SK-N-SH treated with all-trans-retinoic acid at 6 μM for 48 hours (cell line): ENCODE data around the gene SAFB2.

Experiments used
- ATAC-seq: fragments of 200-7000 bp; cut with Tn5 transposase; 3 replicates; pipeline ENCODE4 v1.9.1; 2020; ENCODE audit warnings: mild to moderate bottlenecking, moderate library complexity
- ARNTL ChIP-seq: fragments of 450-650 bp; formaldehyde crosslinking; IDR thresholded peaks from 2 replicates; pipeline ENCODE4 v1.5.0; 2020; ENCODE audit warnings: low read depth, mild to moderate bottlenecking, moderate library complexity, borderline replicate concordance
- BACH2 ChIP-seq: fragments of 250-450 bp; sonication (Bioruptor Pico); IDR thresholded peaks from 2 replicates; pipeline ENCODE4 v1.9.0; 2021; ENCODE audit warnings: mild to moderate bottlenecking, borderline replicate concordance
- CREB5 ChIP-seq: fragments of 250-450 bp; sonication (Bioruptor Pico); IDR thresholded peaks from 2 replicates; pipeline ENCODE4 v1.5.1; 2020; ENCODE audit warnings: low read depth, mild to moderate bottlenecking, moderate library complexity
- CSDC2 ChIP-seq: fragments of 250-450 bp; sonication (Bioruptor Pico); IDR thresholded peaks from 2 replicates; pipeline ENCODE4 v1.5.0; 2020; ENCODE audit warnings: mild to moderate bottlenecking, moderate library complexity
- CSRNP3 ChIP-seq: fragments of 250-450 bp; sonication (Bioruptor Pico); IDR thresholded peaks from 2 replicates; pipeline ENCODE4 v1.5.1; 2021; ENCODE audit warnings: mild to moderate bottlenecking, moderate library complexity
- ESRRG ChIP-seq: fragments of 250-450 bp; sonication (Bioruptor Pico); IDR thresholded peaks from 2 replicates; pipeline ENCODE4 v1.6.1; 2021; ENCODE audit warnings: mild to moderate bottlenecking
- GLIS3 ChIP-seq: fragments of 250-450 bp; sonication (Bioruptor Pico); IDR thresholded peaks from 2 replicates; pipeline ENCODE4 v1.5.0; 2020; ENCODE audit warnings: mild to moderate bottlenecking, moderate library complexity
- ISL1 ChIP-seq: fragments of 250-450 bp; sonication (Bioruptor Pico); IDR thresholded peaks from 2 replicates; pipeline ENCODE4 v2.1.2; 2022; ENCODE audit warnings: mild to moderate bottlenecking, moderate library complexity
- OSR1 ChIP-seq: fragments of 250-450 bp; sonication (Bioruptor Pico); IDR thresholded peaks from 2 replicates; pipeline ENCODE4 v1.8.0; 2022; ENCODE audit warnings: moderate library complexity, mild to moderate bottlenecking, inconsistent platforms
- PPARA ChIP-seq: fragments of 250-450 bp; sonication (Bioruptor Pico); IDR thresholded peaks from 2 replicates; pipeline ENCODE4 v1.5.0; 2020; ENCODE audit warnings: mild to moderate bottlenecking, borderline replicate concordance
- RARB ChIP-seq: fragments of 250-450 bp; sonication (Bioruptor Pico); IDR thresholded peaks from 2 replicates; pipeline ENCODE4 v1.8.0; 2021; ENCODE audit warnings: mild to moderate bottlenecking, moderate library complexity
- SNAI2 ChIP-seq: fragments of 250-450 bp; sonication (Bioruptor Pico); IDR thresholded peaks from 2 replicates; pipeline ENCODE4 v1.5.0; 2020; ENCODE audit warnings: mild to moderate bottlenecking, moderate library complexity
- TCF4 ChIP-seq: fragments of 250-450 bp; sonication (Bioruptor Pico); IDR thresholded peaks from 2 replicates; pipeline ENCODE4 v1.8.0; 2021; ENCODE audit warnings: mild to moderate bottlenecking, moderate library complexity, borderline replicate concordance
- TOX ChIP-seq: fragments of 250-450 bp; sonication (Bioruptor Pico); IDR thresholded peaks from 2 replicates; pipeline ENCODE4 v1.8.0; 2021; ENCODE audit warnings: mild to moderate bottlenecking, moderate library complexity, borderline replicate concordance
- TSHZ2 ChIP-seq: fragments of 250-450 bp; sonication (Bioruptor Pico); IDR thresholded peaks from 2 replicates; pipeline ENCODE4 v1.5.0; 2020; ENCODE audit warnings: mild to moderate bottlenecking, moderate library complexity
- ZC3H10 ChIP-seq: fragments of 250-450 bp; sonication (Bioruptor Pico); IDR thresholded peaks from 2 replicates; pipeline ENCODE4 v1.5.1; 2021; ENCODE audit warnings: mild to moderate bottlenecking, moderate library complexity
- ZFP3 ChIP-seq: fragments of 250-450 bp; sonication (Bioruptor Pico); IDR thresholded peaks from 2 replicates; pipeline ENCODE4 v1.5.0; 2020; ENCODE audit warnings: mild to moderate bottlenecking, moderate library complexity
- ZFP30 ChIP-seq: fragments of 450-650 bp; formaldehyde crosslinking; IDR thresholded peaks from 2 replicates; pipeline ENCODE4 v1.5.0; 2022; ENCODE audit warnings: mild to moderate bottlenecking, moderate library complexity
- ZNF565 ChIP-seq: fragments of 450-650 bp; formaldehyde crosslinking; conservative IDR thresholded peaks from 2 replicates; pipeline ENCODE4 v1.5.0; 2020; ENCODE audit warnings: low read depth, mild to moderate bottlenecking, moderate library complexity
- ZNF70 ChIP-seq: fragments of 450-650 bp; formaldehyde crosslinking; IDR thresholded peaks from 2 replicates; pipeline ENCODE4 v1.5.0; 2020; ENCODE audit warnings: mild to moderate bottlenecking, moderate library complexity
- ZNF8 ChIP-seq: fragments of 450-650 bp; formaldehyde crosslinking; IDR thresholded peaks from 2 replicates; pipeline ENCODE4 v1.5.0; 2020; ENCODE audit warnings: mild to moderate bottlenecking, moderate library complexity
- TF ChIP-seq, protein P1 (sequence below): fragments of 250-450 bp; sonication (Bioruptor Pico); IDR thresholded peaks from 2 replicates; pipeline ENCODE4 v1.8.0; 2020; ENCODE audit warnings: mild to moderate bottlenecking, moderate library complexity, borderline replicate concordance
- TF ChIP-seq, protein P2 (sequence below): fragments of 250-450 bp; sonication (Bioruptor Pico); IDR thresholded peaks from 2 replicates; pipeline ENCODE4 v1.8.0; 2021; ENCODE audit warnings: low read depth, mild to moderate bottlenecking, moderate library complexity, borderline replicate concordance

SAFB2 gene

GRCh38 chr19:5622465-5623396 is at the start of gene SAFB2, which contains the start of gene SAFB:
Gene SAFB2 (minus strand): TSS chr19:5622776. CDS start chr19:5622715, 61 bp downstream.
Gene SAFB (plus strand): TSS chr19:5623083. CDS start chr19:5623206, 123 bp downstream.
- TF ChIP-seq SNAI2 (no peak), ZNF70 (CRISPR knock-in tag) (no peak), RARB (CRISPR knock-in tag) (no peak), TCF4 (CRISPR knock-in tag) (no peak), ZFP30 (CRISPR knock-in tag) (no peak), PPARA (CRISPR knock-in tag) (no peak), ESRRG (CRISPR knock-in tag) (no peak), ARNTL (CRISPR knock-in tag) (no peak), CSRNP3 (no peak), TSHZ2 (CRISPR knock-in tag) (no peak), ZNF8 (CRISPR knock-in tag) (no peak), ZC3H10 (CRISPR knock-in tag) (no peak), BACH2 (CRISPR knock-in tag) (no peak), ISL1 (no peak), CSDC2 (no peak), ZFP3 (CRISPR knock-in tag) (no peak), CREB5 (no peak)
- TF ChIP-seq, protein P1, sequence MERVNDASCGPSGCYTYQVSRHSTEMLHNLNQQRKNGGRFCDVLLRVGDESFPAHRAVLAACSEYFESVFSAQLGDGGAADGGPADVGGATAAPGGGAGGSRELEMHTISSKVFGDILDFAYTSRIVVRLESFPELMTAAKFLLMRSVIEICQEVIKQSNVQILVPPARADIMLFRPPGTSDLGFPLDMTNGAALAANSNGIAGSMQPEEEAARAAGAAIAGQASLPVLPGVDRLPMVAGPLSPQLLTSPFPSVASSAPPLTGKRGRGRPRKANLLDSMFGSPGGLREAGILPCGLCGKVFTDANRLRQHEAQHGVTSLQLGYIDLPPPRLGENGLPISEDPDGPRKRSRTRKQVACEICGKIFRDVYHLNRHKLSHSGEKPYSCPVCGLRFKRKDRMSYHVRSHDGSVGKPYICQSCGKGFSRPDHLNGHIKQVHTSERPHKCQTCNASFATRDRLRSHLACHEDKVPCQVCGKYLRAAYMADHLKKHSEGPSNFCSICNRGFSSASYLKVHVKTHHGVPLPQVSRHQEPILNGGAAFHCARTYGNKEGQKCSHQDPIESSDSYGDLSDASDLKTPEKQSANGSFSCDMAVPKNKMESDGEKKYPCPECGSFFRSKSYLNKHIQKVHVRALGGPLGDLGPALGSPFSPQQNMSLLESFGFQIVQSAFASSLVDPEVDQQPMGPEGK (CRISPR knock-in tag), result no peak
- TF ChIP-seq, protein P2, sequence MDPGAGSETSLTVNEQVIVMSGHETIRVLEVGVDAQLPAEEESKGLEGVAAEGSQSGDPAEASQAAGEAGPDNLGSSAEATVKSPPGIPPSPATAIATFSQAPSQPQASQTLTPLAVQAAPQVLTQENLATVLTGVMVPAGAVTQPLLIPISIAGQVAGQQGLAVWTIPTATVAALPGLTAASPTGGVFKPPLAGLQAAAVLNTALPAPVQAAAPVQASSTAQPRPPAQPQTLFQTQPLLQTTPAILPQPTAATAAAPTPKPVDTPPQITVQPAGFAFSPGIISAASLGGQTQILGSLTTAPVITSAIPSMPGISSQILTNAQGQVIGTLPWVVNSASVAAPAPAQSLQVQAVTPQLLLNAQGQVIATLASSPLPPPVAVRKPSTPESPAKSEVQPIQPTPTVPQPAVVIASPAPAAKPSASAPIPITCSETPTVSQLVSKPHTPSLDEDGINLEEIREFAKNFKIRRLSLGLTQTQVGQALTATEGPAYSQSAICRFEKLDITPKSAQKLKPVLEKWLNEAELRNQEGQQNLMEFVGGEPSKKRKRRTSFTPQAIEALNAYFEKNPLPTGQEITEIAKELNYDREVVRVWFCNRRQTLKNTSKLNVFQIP (CRISPR knock-in tag), result no peak
- ATAC-seq, result peak; percentile 89

DNA sequence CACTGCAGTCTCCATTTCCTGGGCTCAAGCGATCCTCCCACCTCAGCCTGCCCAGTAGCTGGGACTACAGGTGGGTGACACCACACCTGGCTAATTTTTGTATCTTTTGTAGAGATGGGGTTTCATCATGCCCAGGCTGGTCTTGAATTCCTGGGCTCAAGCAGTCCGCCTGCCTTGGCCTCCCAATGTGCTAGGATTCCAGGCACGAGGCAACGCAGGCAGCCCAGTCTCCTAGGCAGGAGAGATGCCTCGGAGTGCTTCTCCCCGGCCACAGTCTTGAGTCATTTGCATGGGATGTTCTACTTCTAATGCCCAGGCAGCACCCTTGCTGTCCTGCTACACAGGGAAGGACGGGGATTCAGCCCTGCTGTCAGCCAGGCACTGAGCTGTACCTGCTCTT is 49.0 kb upstream of the SAFB2 start:
- ATAC-seq, result no peak
- no peak for TF ChIP-seq ZC3H10 (CRISPR knock-in tag)
- TF ChIP-seq TOX (CRISPR knock-in tag), result no peak
- no peak for TF ChIP-seq BACH2 (CRISPR knock-in tag)
- TF ChIP-seq TSHZ2 (CRISPR knock-in tag), result no peak
- no peak for TF ChIP-seq CREB5
- TF ChIP-seq GLIS3 (CRISPR knock-in tag), result no peak
- TF ChIP-seq, protein P2 (CRISPR knock-in tag), result no peak
- no peak for TF ChIP-seq ZNF565 (CRISPR knock-in tag)
- no peak for TF ChIP-seq PPARA (CRISPR knock-in tag)
- no peak for TF ChIP-seq ZNF8 (CRISPR knock-in tag)
- TF ChIP-seq TCF4 (CRISPR knock-in tag), result no peak
- TF ChIP-seq RARB (CRISPR knock-in tag), result no peak
- TF ChIP-seq ARNTL (CRISPR knock-in tag), result no peak
- TF ChIP-seq OSR1 (CRISPR knock-in tag), result no peak
